ENCODE data around the gene NECTIN1.

NECTIN1 gene

GRCh38 chr11:119741369-119742262, 12.6 kb upstream of the NECTIN1 start:
- peaks cover 7% of the 10 kb centered on the region for H3K4me1 ChIP-seq (ENCODE audit: control insufficient read depth, low read depth, low read length)
- peak overlapping the region; percentile 34 for H3K4me3 ChIP-seq (ENCODE audit: low read length)
- no peaks in the 10 kb centered on the region for H3K9me3 ChIP-seq (ENCODE audit: control insufficient read depth, low read depth, low read length)
- H3K9ac ChIP-seq (ENCODE audit: low read length) = no peak overlapping the region
- peaks cover 17% of the 10 kb centered on the region for H3K27me3 ChIP-seq (ENCODE audit: control insufficient read depth, insufficient read depth, low read length)
- H3K27ac ChIP-seq (ENCODE audit: low read length) = no peak overlapping the region
- no peaks in the 10 kb centered on the region for H3K36me3 ChIP-seq (ENCODE audit: control insufficient read depth, low read depth, low read length)

GRCh38 chr11:119739975-119740374, 11.0 kb upstream of the NECTIN1 start:
- Histone ChIP-seq H3K4me1 (ENCODE audit: control insufficient read depth, low read depth, low read length) (peaks cover 7% of the 10 kb centered on the region), H3K9ac (ENCODE audit: low read length) (no peak overlapping the region), H3K36me3 (ENCODE audit: control insufficient read depth, low read depth, low read length) (no peaks in the 10 kb centered on the region), H3K27me3 (ENCODE audit: control insufficient read depth, insufficient read depth, low read length) (peaks cover 17% of the 10 kb centered on the region), H3K9me3 (ENCODE audit: control insufficient read depth, low read depth, low read length) (no peaks in the 10 kb centered on the region), H3K27ac (ENCODE audit: low read length) (no peak overlapping the region), H3K4me3 (ENCODE audit: low read length) (no peak overlapping the region)

GRCh38 chr11:119739021-119739703, 10.2 kb upstream of the NECTIN1 start:
- Histone ChIP-seq H3K4me1 (ENCODE audit: control insufficient read depth, low read depth, low read length) (peaks cover 7% of the 10 kb centered on the region), H3K27me3 (ENCODE audit: control insufficient read depth, insufficient read depth, low read length) (peaks cover 17% of the 10 kb centered on the region), H3K9ac (ENCODE audit: low read length) (no peak overlapping the region), H3K36me3 (ENCODE audit: control insufficient read depth, low read depth, low read length) (no peaks in the 10 kb centered on the region), H3K9me3 (ENCODE audit: control insufficient read depth, low read depth, low read length) (no peaks in the 10 kb centered on the region), H3K4me3 (ENCODE audit: low read length) (no peak overlapping the region), H3K27ac (ENCODE audit: low read length) (no peak overlapping the region)

- H3K4me3 ChIP-seq (ENCODE audit: low read length) = no peak overlapping the region
- no peak overlapping the region for H3K9ac ChIP-seq (ENCODE audit: low read length)
Observed at GRCh38 chr11:119738059-119738439, 9.0 kb upstream of the NECTIN1 start.

GRCh38 chr11:119737366-119738058, 8.5 kb upstream of the NECTIN1 start:
- Histone ChIP-seq H3K27ac (ENCODE audit: low read length) (no peak overlapping the region), H3K36me3 (ENCODE audit: control insufficient read depth, low read depth, low read length) (no peaks in the 10 kb centered on the region), H3K4me1 (ENCODE audit: control insufficient read depth, low read depth, low read length) (no peaks in the 10 kb centered on the region), H3K4me3 (ENCODE audit: low read length) (no peak overlapping the region), H3K9ac (ENCODE audit: low read length) (no peak overlapping the region), H3K9me3 (ENCODE audit: control insufficient read depth, low read depth, low read length) (no peaks in the 10 kb centered on the region), H3K27me3 (ENCODE audit: control insufficient read depth, insufficient read depth, low read length) (peaks cover 6% of the 10 kb centered on the region)

More at GRCh38 chr11:119738059-119738439, 9.0 kb upstream of the NECTIN1 start:
- no peaks in the 10 kb centered on the region for H3K36me3 ChIP-seq (ENCODE audit: control insufficient read depth, low read depth, low read length)
- H3K27me3 ChIP-seq (ENCODE audit: control insufficient read depth, insufficient read depth, low read length) = peaks cover 10% of the 10 kb centered on the region
- H3K4me1 ChIP-seq (ENCODE audit: control insufficient read depth, low read depth, low read length) = peaks cover 5% of the 10 kb centered on the region
- no peaks in the 10 kb centered on the region for H3K9me3 ChIP-seq (ENCODE audit: control insufficient read depth, low read depth, low read length)
- H3K27ac ChIP-seq (ENCODE audit: low read length) = no peak overlapping the region

- H3K9me3 ChIP-seq (ENCODE audit: control insufficient read depth, low read depth, low read length) = no peaks in the 10 kb centered on the region
- H3K27ac ChIP-seq (ENCODE audit: low read length) = no peak overlapping the region
- no peak overlapping the region for H3K4me3 ChIP-seq (ENCODE audit: low read length)
- no peaks in the 10 kb centered on the region for H3K36me3 ChIP-seq (ENCODE audit: control insufficient read depth, low read depth, low read length)
- H3K9ac ChIP-seq (ENCODE audit: low read length) = no peak overlapping the region
- peaks cover 6% of the 10 kb centered on the region for H3K4me1 ChIP-seq (ENCODE audit: control insufficient read depth, low read depth, low read length)
- H3K27me3 ChIP-seq (ENCODE audit: control insufficient read depth, insufficient read depth, low read length) = peaks cover 9% of the 10 kb centered on the region
Observed at GRCh38 chr11:119734788-119735187, 5.8 kb upstream of the NECTIN1 start.

GRCh38 chr11:119730789-119731386, 1.9 kb upstream of the NECTIN1 start:
- Histone ChIP-seq H3K36me3 (ENCODE audit: control insufficient read depth, low read depth, low read length) (no peaks in the 10 kb centered on the region), H3K27ac (ENCODE audit: low read length) (no peak overlapping the region), H3K4me1 (ENCODE audit: control insufficient read depth, low read depth, low read length) (peaks cover 12% of the 10 kb centered on the region), H3K27me3 (ENCODE audit: control insufficient read depth, insufficient read depth, low read length) (peaks cover 9% of the 10 kb centered on the region), H3K4me3 (ENCODE audit: low read length) (peak overlapping the region; percentile 86), H3K9ac (ENCODE audit: low read length) (no peak overlapping the region), H3K9me3 (ENCODE audit: control insufficient read depth, low read depth, low read length) (no peaks in the 10 kb centered on the region)

GRCh38 chr11:119729951-119730613, 1.1 kb upstream of the NECTIN1 start:
- Histone ChIP-seq H3K27ac (ENCODE audit: low read length) (no peak overlapping the region), H3K27me3 (ENCODE audit: control insufficient read depth, insufficient read depth, low read length) (peaks cover 9% of the 10 kb centered on the region), H3K4me1 (ENCODE audit: control insufficient read depth, low read depth, low read length) (peaks cover 21% of the 10 kb centered on the region), H3K9ac (ENCODE audit: low read length) (peak overlapping the region; percentile 36), H3K36me3 (ENCODE audit: control insufficient read depth, low read depth, low read length) (no peaks in the 10 kb centered on the region), H3K4me3 (ENCODE audit: low read length) (peak overlapping the region; percentile 86), H3K9me3 (ENCODE audit: control insufficient read depth, low read depth, low read length) (no peaks in the 10 kb centered on the region)

- Histone ChIP-seq H3K36me3 (ENCODE audit: control insufficient read depth, low read depth, low read length) (no peaks in the 10 kb centered on the region), H3K9ac (ENCODE audit: low read length) (peak overlapping the region; percentile 36), H3K4me1 (ENCODE audit: control insufficient read depth, low read depth, low read length) (peaks cover 26% of the 10 kb centered on the region), H3K9me3 (ENCODE audit: control insufficient read depth, low read depth, low read length) (no peaks in the 10 kb centered on the region), H3K27me3 (ENCODE audit: control insufficient read depth, insufficient read depth, low read length) (peaks cover 9% of the 10 kb centered on the region), H3K4me3 (ENCODE audit: low read length) (peak overlapping the region; percentile 86), H3K27ac (ENCODE audit: low read length) (no peak overlapping the region)
Observed at GRCh38 chr11:119729581-119729927, 554 bp upstream of the NECTIN1 start.

GRCh38 chr11:119728211-119728626, 781 bp downstream of the NECTIN1 start:
- H3K27me3 ChIP-seq (ENCODE audit: control insufficient read depth, insufficient read depth, low read length) = peaks cover 9% of the 10 kb centered on the region
- peak overlapping the region; percentile 71 for H3K9ac ChIP-seq (ENCODE audit: low read length)
- no peaks in the 10 kb centered on the region for H3K36me3 ChIP-seq (ENCODE audit: control insufficient read depth, low read depth, low read length)
- peaks cover 39% of the 10 kb centered on the region for H3K4me1 ChIP-seq (ENCODE audit: control insufficient read depth, low read depth, low read length)
- H3K4me3 ChIP-seq (ENCODE audit: low read length) = peak overlapping the region; percentile 86
- no peaks in the 10 kb centered on the region for H3K9me3 ChIP-seq (ENCODE audit: control insufficient read depth, low read depth, low read length)
- H3K27ac ChIP-seq (ENCODE audit: low read length) = no peak overlapping the region
